ENCODE measurements around the gene RSBN1L.

DNA sequence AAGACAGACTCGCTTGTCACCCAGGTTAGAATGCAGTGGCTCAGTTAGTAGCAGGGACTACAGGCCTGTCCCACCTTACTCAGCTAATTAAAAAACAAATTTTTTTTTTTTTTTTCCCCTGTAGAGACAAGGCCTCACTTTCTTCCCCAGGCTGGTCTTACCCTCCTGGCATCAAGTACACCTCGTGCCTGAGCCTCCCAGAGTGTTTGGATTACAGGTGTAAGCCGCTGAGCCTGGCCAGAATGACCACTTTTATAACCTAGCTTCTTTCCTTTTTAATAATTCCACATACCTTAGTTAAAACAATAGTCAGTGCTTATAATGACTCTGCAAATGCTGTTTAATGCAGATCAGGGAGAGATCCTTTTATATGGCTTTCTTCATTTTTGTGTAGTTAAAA, 31.3 kb downstream of the RSBN1L start:
- TF ChIP-seq, protein P1, sequence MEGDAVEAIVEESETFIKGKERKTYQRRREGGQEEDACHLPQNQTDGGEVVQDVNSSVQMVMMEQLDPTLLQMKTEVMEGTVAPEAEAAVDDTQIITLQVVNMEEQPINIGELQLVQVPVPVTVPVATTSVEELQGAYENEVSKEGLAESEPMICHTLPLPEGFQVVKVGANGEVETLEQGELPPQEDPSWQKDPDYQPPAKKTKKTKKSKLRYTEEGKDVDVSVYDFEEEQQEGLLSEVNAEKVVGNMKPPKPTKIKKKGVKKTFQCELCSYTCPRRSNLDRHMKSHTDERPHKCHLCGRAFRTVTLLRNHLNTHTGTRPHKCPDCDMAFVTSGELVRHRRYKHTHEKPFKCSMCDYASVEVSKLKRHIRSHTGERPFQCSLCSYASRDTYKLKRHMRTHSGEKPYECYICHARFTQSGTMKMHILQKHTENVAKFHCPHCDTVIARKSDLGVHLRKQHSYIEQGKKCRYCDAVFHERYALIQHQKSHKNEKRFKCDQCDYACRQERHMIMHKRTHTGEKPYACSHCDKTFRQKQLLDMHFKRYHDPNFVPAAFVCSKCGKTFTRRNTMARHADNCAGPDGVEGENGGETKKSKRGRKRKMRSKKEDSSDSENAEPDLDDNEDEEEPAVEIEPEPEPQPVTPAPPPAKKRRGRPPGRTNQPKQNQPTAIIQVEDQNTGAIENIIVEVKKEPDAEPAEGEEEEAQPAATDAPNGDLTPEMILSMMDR (IDR thresholded peaks at IDR 0.05), result no peak
- TF ChIP-seq POLR2A (IDR thresholded peaks at IDR 0.05), result no peak
